Measurements from ENCODE around the gene ZBTB7A.

DNA sequence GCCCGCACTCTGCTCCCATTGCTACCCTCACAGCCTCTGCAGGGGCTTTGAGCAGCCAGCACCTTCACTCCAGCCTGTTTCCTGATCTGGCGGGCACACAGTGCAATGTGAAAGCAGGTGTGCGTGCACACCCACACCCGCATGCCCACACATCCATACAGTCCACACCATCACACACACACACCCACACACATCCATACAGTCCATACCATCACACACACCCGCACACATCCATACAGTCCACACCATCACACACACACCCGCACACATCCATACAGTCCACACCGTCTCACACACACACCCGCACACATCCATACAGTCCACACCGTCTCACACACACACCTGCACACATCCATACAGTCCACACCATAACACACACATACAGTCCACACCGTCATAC is 31.1 kb downstream of the ZBTB7A start:
- no peak for TF ChIP-seq POLR2A (IDR thresholded peaks at IDR 0.05; ENCODE audit: extremely low read depth, insufficient read length)
- TF ChIP-seq, protein P1, sequence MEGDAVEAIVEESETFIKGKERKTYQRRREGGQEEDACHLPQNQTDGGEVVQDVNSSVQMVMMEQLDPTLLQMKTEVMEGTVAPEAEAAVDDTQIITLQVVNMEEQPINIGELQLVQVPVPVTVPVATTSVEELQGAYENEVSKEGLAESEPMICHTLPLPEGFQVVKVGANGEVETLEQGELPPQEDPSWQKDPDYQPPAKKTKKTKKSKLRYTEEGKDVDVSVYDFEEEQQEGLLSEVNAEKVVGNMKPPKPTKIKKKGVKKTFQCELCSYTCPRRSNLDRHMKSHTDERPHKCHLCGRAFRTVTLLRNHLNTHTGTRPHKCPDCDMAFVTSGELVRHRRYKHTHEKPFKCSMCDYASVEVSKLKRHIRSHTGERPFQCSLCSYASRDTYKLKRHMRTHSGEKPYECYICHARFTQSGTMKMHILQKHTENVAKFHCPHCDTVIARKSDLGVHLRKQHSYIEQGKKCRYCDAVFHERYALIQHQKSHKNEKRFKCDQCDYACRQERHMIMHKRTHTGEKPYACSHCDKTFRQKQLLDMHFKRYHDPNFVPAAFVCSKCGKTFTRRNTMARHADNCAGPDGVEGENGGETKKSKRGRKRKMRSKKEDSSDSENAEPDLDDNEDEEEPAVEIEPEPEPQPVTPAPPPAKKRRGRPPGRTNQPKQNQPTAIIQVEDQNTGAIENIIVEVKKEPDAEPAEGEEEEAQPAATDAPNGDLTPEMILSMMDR (IDR thresholded peaks at IDR 0.05; ENCODE audit: low read depth, low read length) = no peak

Measured in NB4 (cell line).